ENCODE data around the gene FARSA.

DNA sequence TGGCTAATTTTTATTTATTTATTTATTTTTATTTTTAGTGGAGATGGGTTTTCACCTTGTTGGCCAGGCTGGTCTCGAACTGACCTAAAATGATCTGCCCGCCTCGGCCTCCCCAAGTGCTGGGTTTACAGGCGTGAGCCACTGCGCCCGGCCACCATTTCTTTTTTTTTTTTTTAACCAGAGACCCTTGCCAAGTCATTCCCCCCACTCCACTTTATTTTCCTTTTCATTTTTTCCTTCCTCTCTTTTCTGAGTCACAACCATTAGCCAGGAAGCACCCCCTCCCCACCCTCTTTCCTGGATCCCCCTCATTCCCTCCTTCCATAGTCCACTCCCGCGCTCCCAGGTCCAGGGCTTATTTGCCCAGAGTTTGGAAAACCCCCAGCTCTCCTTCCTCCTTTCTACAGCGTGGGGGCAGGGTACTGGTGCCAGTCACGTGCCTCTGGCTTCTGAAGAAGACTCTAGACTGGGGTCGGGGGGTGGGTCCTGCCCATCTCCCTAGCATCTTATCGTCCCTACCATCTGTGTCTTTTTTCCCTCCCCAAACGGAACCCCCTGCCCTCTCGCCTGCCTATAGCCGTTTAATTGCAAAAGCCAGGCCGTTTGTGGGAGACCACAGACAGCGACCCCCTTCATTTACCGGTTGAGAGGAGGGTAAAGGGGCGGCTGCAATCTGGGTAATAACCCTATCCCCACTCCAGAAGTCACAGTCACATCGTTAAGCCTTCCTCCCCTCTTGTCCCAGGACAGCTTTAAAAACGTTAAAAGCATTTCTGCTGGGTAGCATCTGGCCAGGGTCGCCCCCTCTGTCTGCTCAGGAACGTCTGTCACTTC is 3.8 kb upstream of the FARSA start:
- TF ChIP-seq, protein P1, sequence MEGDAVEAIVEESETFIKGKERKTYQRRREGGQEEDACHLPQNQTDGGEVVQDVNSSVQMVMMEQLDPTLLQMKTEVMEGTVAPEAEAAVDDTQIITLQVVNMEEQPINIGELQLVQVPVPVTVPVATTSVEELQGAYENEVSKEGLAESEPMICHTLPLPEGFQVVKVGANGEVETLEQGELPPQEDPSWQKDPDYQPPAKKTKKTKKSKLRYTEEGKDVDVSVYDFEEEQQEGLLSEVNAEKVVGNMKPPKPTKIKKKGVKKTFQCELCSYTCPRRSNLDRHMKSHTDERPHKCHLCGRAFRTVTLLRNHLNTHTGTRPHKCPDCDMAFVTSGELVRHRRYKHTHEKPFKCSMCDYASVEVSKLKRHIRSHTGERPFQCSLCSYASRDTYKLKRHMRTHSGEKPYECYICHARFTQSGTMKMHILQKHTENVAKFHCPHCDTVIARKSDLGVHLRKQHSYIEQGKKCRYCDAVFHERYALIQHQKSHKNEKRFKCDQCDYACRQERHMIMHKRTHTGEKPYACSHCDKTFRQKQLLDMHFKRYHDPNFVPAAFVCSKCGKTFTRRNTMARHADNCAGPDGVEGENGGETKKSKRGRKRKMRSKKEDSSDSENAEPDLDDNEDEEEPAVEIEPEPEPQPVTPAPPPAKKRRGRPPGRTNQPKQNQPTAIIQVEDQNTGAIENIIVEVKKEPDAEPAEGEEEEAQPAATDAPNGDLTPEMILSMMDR (IDR thresholded peaks at IDR 0.05): no peak
- no peak for TF ChIP-seq POLR2A (IDR thresholded peaks at IDR 0.05)
